OCI-LY1 (cell line): ENCODE results near the gene FAM228B.

Experiments
- H2AFZ ChIP-seq: fragments of 200-600 bp; sonication (generic), shearing (Covaris generic); 2 replicates; pipeline ENCODE4 v1.6.0; 2014; ENCODE audit warnings: antibody characterized with exemption, mild to moderate bottlenecking, low read length
- H3F3A ChIP-seq: fragments of 200-600 bp; sonication (generic), shearing (Covaris generic); 2 replicates; pipeline ENCODE4 v1.6.0; 2014; ENCODE audit warnings: mild to moderate bottlenecking, antibody characterized with exemption, low read length, moderate library complexity; ENCODE audit not compliant: insufficient read depth
- H3K27ac ChIP-seq: fragments of 200-600 bp; sonication (generic); 2 replicates; pipeline ENCODE4 v1.5.1; 2014; ENCODE audit warnings: low read length, mixed run types, mild to moderate bottlenecking, low read depth; ENCODE audit not compliant: poor library complexity, severe bottlenecking
- H3K27me3 ChIP-seq: fragments of 200-600 bp; sonication (generic); 2 replicates; pipeline ENCODE4 v1.6.0; 2014; ENCODE audit warnings: antibody characterized with exemption, mild to moderate bottlenecking, low read length, moderate library complexity; ENCODE audit not compliant: insufficient read depth
- H3K36me3 ChIP-seq: fragments of 200-600 bp; sonication (generic); 2 replicates; pipeline ENCODE4 v1.6.1; 2014; ENCODE audit warnings: mild to moderate bottlenecking, antibody characterized with exemption, low read length, moderate library complexity, mixed read lengths; ENCODE audit not compliant: insufficient read depth
- H3K4me1 ChIP-seq: fragments of 200-600 bp; sonication (generic); 2 replicates; pipeline ENCODE4 v1.5.1; 2014; ENCODE audit warnings: mild to moderate bottlenecking, low read length, moderate library complexity; ENCODE audit not compliant: insufficient read depth, severe bottlenecking
- H3K4me2 ChIP-seq: fragments of 200-600 bp; sonication (generic), shearing (Covaris generic); 2 replicates; pipeline ENCODE4 v1.6.1; 2014; ENCODE audit warnings: low read length
- H3K4me3 ChIP-seq: fragments of 200-600 bp; sonication (generic); 2 replicates; pipeline ENCODE4 v1.5.1; 2014; ENCODE audit warnings: low read length, low read depth, mild to moderate bottlenecking, mixed read lengths; ENCODE audit not compliant: poor library complexity, severe bottlenecking
- H3K79me2 ChIP-seq: fragments of 200-600 bp; shearing (Covaris generic); 2 replicates; pipeline ENCODE4 v1.6.1; 2016; ENCODE audit warnings: mixed run types, low read length, mixed read lengths; ENCODE audit not compliant: insufficient read depth
- H3K9ac ChIP-seq: fragments of 200-600 bp; sonication (generic), shearing (Covaris generic); 2 replicates; pipeline ENCODE4 v1.6.1; 2014; ENCODE audit warnings: mild to moderate bottlenecking, low read length, mixed read lengths
- H3K9me2 ChIP-seq: fragments of 200-600 bp; sonication (generic), shearing (Covaris generic); 2 replicates; pipeline ENCODE4 v1.6.1; 2014; ENCODE audit warnings: low read depth, mild to moderate bottlenecking, low read length, mixed read lengths
- H3K9me3 ChIP-seq: fragments of 200-600 bp; shearing (Covaris generic); 2 replicates; pipeline ENCODE4 v1.6.1; 2014; ENCODE audit warnings: low read length, mixed read lengths
- H4K20me1 ChIP-seq: fragments of 200-600 bp; sonication (generic), shearing (Covaris generic); 2 replicates; pipeline ENCODE4 v1.6.0; 2016; ENCODE audit warnings: mild to moderate bottlenecking, low read length; ENCODE audit not compliant: insufficient read depth
- CTCF ChIP-seq: fragments of 200-600 bp; sonication (generic), shearing (Covaris generic); IDR thresholded peaks from 2 replicates; pipeline ENCODE4 v1.5.1; 2017; ENCODE audit warnings: mild to moderate bottlenecking, antibody characterized with exemption, low read length, moderate library complexity, mixed read lengths
- EZH2 ChIP-seq: fragments of 200-600 bp; sonication (generic), shearing (Covaris generic); IDR thresholded peaks from 2 replicates; pipeline ENCODE4 v1.8.0; 2017; ENCODE audit warnings: borderline replicate concordance, mixed run types, mild to moderate bottlenecking, antibody characterized with exemption, low read length, moderate library complexity, mixed read lengths

The FAM228B gene

GRCh38 chr2:24159708-24160107 lies 36.4 kb downstream of the FAM228B start:
- Histone ChIP-seq H2AFZ (no peak overlapping the region), H3K27me3 (no peaks in the 10 kb centered on the region), H3K4me1 (no peaks in the 10 kb centered on the region), H3K27ac (no peak overlapping the region), H3K9ac (no peak overlapping the region), H3K36me3 (no peaks in the 10 kb centered on the region), H3F3A (no peaks in the 10 kb centered on the region), H3K9me2 (no peaks in the 10 kb centered on the region), H3K9me3 (0 out of 2 replicates have a peak, but pooled peaks cover 4% of the 10 kb centered on the region), H3K4me2 (no peak overlapping the region), H3K4me3 (no peak overlapping the region), H4K20me1 (no peaks in the 10 kb centered on the region), H3K79me2 (no peaks in the 10 kb centered on the region)
- TF ChIP-seq CTCF, result no peak
- no peak for TF ChIP-seq EZH2

GRCh38 chr2:24160761-24161160 lies 37.5 kb downstream of the FAM228B start:
- TF ChIP-seq CTCF (no peak), EZH2 (no peak)
- H3K79me2 ChIP-seq, result no peaks in the 10 kb centered on the region
- H3K27me3 ChIP-seq, result no peaks in the 10 kb centered on the region
- H3K4me3 ChIP-seq, result no peak overlapping the region
- no peak overlapping the region for H3K27ac ChIP-seq
- H3K4me2 ChIP-seq, result no peak overlapping the region
- no peaks in the 10 kb centered on the region for H3F3A ChIP-seq
- H2AFZ ChIP-seq, result no peak overlapping the region
- no peaks in the 10 kb centered on the region for H3K4me1 ChIP-seq
- no peak overlapping the region for H3K9ac ChIP-seq
- 0 out of 2 replicates have a peak, but pooled peaks cover 4% of the 10 kb centered on the region for H3K9me3 ChIP-seq
- H3K9me2 ChIP-seq, result no peaks in the 10 kb centered on the region
- H3K36me3 ChIP-seq, result no peaks in the 10 kb centered on the region
- no peaks in the 10 kb centered on the region for H4K20me1 ChIP-seq

- H4K20me1 ChIP-seq, result no peaks in the 10 kb centered on the region
- H3K9me3 ChIP-seq, result 0 out of 2 replicates have a peak, but pooled peaks cover 4% of the 10 kb centered on the region
- no peaks in the 10 kb centered on the region for H3K36me3 ChIP-seq
- no peak for TF ChIP-seq CTCF
- TF ChIP-seq EZH2, result no peak
- H3K4me2 ChIP-seq, result no peak overlapping the region
- no peaks in the 10 kb centered on the region for H3K27me3 ChIP-seq
- H2AFZ ChIP-seq, result no peak overlapping the region
- no peak overlapping the region for H3K4me3 ChIP-seq
- H3K9me2 ChIP-seq, result no peaks in the 10 kb centered on the region
- H3K4me1 ChIP-seq, result no peaks in the 10 kb centered on the region
- no peaks in the 10 kb centered on the region for H3K79me2 ChIP-seq
- H3K9ac ChIP-seq, result no peak overlapping the region
- H3F3A ChIP-seq, result no peaks in the 10 kb centered on the region
- no peak overlapping the region for H3K27ac ChIP-seq
These were observed 39.2 kb downstream of the FAM228B start for GRCh38 chr2:24162494-24162893.
